ENCODE data around the gene HOXC4.

DNA sequence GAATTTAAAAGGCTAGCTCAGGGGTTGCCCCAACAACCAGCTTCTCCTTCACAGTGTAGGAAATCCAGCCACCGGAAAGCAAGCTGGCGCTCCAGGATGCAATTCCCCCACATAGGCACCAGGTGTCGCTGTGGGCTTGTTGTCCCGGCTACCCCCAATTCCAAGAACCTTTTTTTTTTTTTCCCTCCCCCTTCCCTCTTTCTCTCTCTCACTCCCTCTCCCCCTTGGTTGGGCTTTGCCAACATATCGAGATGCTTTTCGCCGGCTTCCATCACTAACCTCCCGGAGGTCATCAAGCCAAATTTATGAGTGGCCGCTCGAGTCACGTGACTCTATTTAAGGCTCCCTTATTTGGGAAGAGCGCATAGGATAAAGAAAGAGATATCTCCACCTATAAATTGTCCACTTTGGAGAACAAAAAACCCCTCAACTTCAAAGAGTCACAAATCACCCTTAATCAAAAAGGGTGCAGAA is 21.0 kb upstream of the HOXC4 start, which contains the start of gene HOXC5:
- TF ChIP-seq POLR2A (IDR thresholded peaks at IDR 0.05) (no peak), POLR2AphosphoS5 (IDR thresholded peaks at IDR 0.05) (no peak)
- TF ChIP-seq, protein P1, sequence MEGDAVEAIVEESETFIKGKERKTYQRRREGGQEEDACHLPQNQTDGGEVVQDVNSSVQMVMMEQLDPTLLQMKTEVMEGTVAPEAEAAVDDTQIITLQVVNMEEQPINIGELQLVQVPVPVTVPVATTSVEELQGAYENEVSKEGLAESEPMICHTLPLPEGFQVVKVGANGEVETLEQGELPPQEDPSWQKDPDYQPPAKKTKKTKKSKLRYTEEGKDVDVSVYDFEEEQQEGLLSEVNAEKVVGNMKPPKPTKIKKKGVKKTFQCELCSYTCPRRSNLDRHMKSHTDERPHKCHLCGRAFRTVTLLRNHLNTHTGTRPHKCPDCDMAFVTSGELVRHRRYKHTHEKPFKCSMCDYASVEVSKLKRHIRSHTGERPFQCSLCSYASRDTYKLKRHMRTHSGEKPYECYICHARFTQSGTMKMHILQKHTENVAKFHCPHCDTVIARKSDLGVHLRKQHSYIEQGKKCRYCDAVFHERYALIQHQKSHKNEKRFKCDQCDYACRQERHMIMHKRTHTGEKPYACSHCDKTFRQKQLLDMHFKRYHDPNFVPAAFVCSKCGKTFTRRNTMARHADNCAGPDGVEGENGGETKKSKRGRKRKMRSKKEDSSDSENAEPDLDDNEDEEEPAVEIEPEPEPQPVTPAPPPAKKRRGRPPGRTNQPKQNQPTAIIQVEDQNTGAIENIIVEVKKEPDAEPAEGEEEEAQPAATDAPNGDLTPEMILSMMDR (IDR thresholded peaks at IDR 0.05 in 8 of 11, conservative IDR thresholded peaks at IDR 0.05 in 3 of 11) = peak; percentile 86 to 95 (median 94)

Measured in spleen (tissue), 7 donors.